Measurements from ENCODE around the gene DOCK4. TPM values are rescaled to one million over a fixed set of nuclear protein-coding genes. Genes with fewer than 3 reads are reported as not detected.

DOCK4 gene
- total and polyA plus RNA-seq, 10 of the 15 experiments (the other 5 are each of a cell fraction or from before 2014, with no cell fraction given), result 0.03 to 0.73 (median 0.38) TPM

- ATAC-seq, result no peak
- WGBS (ENCODE audit: insufficient coverage, insufficient replicate concordance, low lambda C conversion rate, missing lambda C conversion rate), result 0% methylated on average over 2 of the region's 2 CpGs
- intact Hi-C loops (cut with micrococcal nuclease; ENCODE audit: unreplicated experiment), result no loop called here
- no peak for TF ChIP-seq RB1 (IDR thresholded peaks at IDR 0.05; ENCODE audit: borderline replicate concordance)
- TF ChIP-seq CREB1 (IDR thresholded peaks at IDR 0.05; ENCODE audit: low read depth), result no peak
- no peak for TF ChIP-seq ZBTB40 (IDR thresholded peaks at IDR 0.05; ENCODE audit: borderline replicate concordance)
- H3K9me3 ChIP-seq (replicated peaks; ENCODE audit: control insufficient read depth, insufficient read depth, low read length), result no peaks in the 10 kb centered on the region
- H3K27me3 ChIP-seq (replicated peaks in 1 of 2; ENCODE audit: control insufficient read depth in 2 of 2, insufficient read depth in 2 of 2, low read length in 1 of 2), result no peaks in the 10 kb centered on the region
- H3K9ac ChIP-seq (ENCODE audit: control insufficient read depth, insufficient read depth, low read length), result no peak overlapping the region
- no peaks in the 10 kb centered on the region for H3K36me3 ChIP-seq (ENCODE audit: control insufficient read depth in 2 of 2, insufficient read depth in 2 of 2, low read length in 1 of 2)
- in situ Hi-C loops (cut with MboI), result loop anchor here (10.0 to 25.0 kb wide), 3 partner anchors 665 to 1675 kb away; no protein-coding TSS in a partner anchor
- DNase-seq (ENCODE audit: low read depth, low spot score), result no peak
- no peak overlapping the region for H3K4me3 ChIP-seq
- H3K79me2 ChIP-seq (ENCODE audit: control insufficient read depth, insufficient read depth, low read length), result no peaks in the 10 kb centered on the region
- POLR2A ChIA-PET, result no interaction called here
- H3K4me2 ChIP-seq (ENCODE audit: control insufficient read depth, insufficient read depth), result no peak overlapping the region
- no TSS peak for BruUV-seq (replicated peaks)
- H4K20me1 ChIP-seq (ENCODE audit: control insufficient read depth, insufficient read depth), result no peaks in the 10 kb centered on the region
- CTCF ChIA-PET, result interaction anchor here (0.7 to 1.2 kb wide), 5 partner anchors 10 to 973 kb away, joined by 3 read pairs; no protein-coding TSS in a partner anchor
- no peak for FAIRE-seq
- no peak overlapping the region for H2AFZ ChIP-seq (ENCODE audit: control insufficient read depth, low read depth, low read length)
- H3K4me1 ChIP-seq (ENCODE audit: control insufficient read depth, insufficient read depth, low read length), result no peaks in the 10 kb centered on the region
- RAD21 ChIA-PET (ENCODE audit: unreplicated experiment), result no interaction called here
- SMC1A ChIA-PET (ENCODE audit: uncharacterized antibody, unreplicated experiment), result interaction anchor here (0.6 kb wide), 1 partner anchor 10 kb away, joined by 3 read pairs; no protein-coding TSS in a partner anchor
- H3K27ac ChIP-seq (ENCODE audit: control insufficient read depth, insufficient read depth), result no peak overlapping the region
Observed at GRCh38 chr7:111749625-111750024, 456.6 kb downstream of the DOCK4 start.

- POLR2A ChIA-PET, result no interaction called here
- no peaks in the 10 kb centered on the region for H4K20me1 ChIP-seq (ENCODE audit: control insufficient read depth, insufficient read depth)
- in situ Hi-C loops (cut with MboI), result loop anchor here (10.0 kb wide), 2 partner anchors 667 to 1677 kb away; no protein-coding TSS in a partner anchor
- FAIRE-seq (no peak), ATAC-seq (no peak), DNase-seq (ENCODE audit: low read depth, low spot score) (no peak)
- H3K36me3 ChIP-seq (ENCODE audit: control insufficient read depth in 2 of 2, insufficient read depth in 2 of 2, low read length in 1 of 2), result no peaks in the 10 kb centered on the region
- SMC1A ChIA-PET (ENCODE audit: uncharacterized antibody, unreplicated experiment), result no interaction called here
- no peak overlapping the region for H3K9ac ChIP-seq (ENCODE audit: control insufficient read depth, insufficient read depth, low read length)
- H3K4me3 ChIP-seq, result no peak overlapping the region
- CTCF ChIA-PET, result no interaction called here
- BruUV-seq (replicated peaks), result no TSS peak
- H3K79me2 ChIP-seq (ENCODE audit: control insufficient read depth, insufficient read depth, low read length), result no peaks in the 10 kb centered on the region
- H3K27ac ChIP-seq (ENCODE audit: control insufficient read depth, insufficient read depth), result no peak overlapping the region
- intact Hi-C loops (cut with micrococcal nuclease; ENCODE audit: unreplicated experiment), result no loop called here
- no peak overlapping the region for H2AFZ ChIP-seq (ENCODE audit: control insufficient read depth, low read depth, low read length)
- no peak overlapping the region for H3K4me2 ChIP-seq (ENCODE audit: control insufficient read depth, insufficient read depth)
- RAD21 ChIA-PET (ENCODE audit: unreplicated experiment), result no interaction called here
- H3K4me1 ChIP-seq (ENCODE audit: control insufficient read depth, insufficient read depth, low read length), result no peaks in the 10 kb centered on the region
- no peaks in the 10 kb centered on the region for H3K27me3 ChIP-seq (replicated peaks in 1 of 2; ENCODE audit: control insufficient read depth in 2 of 2, insufficient read depth in 2 of 2, low read length in 1 of 2)
- no peaks in the 10 kb centered on the region for H3K9me3 ChIP-seq (replicated peaks; ENCODE audit: control insufficient read depth, insufficient read depth, low read length)
- no peak for TF ChIP-seq STAT1 (conservative IDR thresholded peaks at IDR 0.05)
- no peak for TF ChIP-seq NR2F1 (conservative IDR thresholded peaks at IDR 0.05)
- TF ChIP-seq ZNF592 (IDR thresholded peaks at IDR 0.05), result no peak
- no peak for TF ChIP-seq KDM1A (IDR thresholded peaks at IDR 0.05; ENCODE audit: borderline replicate concordance)
- no peak for TF ChIP-seq ELK1 (IDR thresholded peaks at IDR 0.05; ENCODE audit: low read depth, low read length)
- TF ChIP-seq SMC3 (IDR thresholded peaks at IDR 0.05; ENCODE audit: borderline replicate concordance, low read length), result no peak
Observed at GRCh38 chr7:111747718-111748117, 458.5 kb downstream of the DOCK4 start.
